HUES64 (cell line): ENCODE measurements around the gene DTWD2.
"Not testable (repeated sequence)": the region's sequence is repeated elsewhere in the genome, so short reads cannot be mapped to it uniquely, and the experiment has no call there.

Source experiments
- H3K27ac ChIP-seq: 2 replicates; pipeline ENCODE4 v1.7.0; 2013; ENCODE audit warnings: low read depth, low read length, inconsistent platforms
- H3K27me3 ChIP-seq: 2 replicates; pipeline ENCODE4 v1.6.1; 2013; ENCODE audit warnings: mild to moderate bottlenecking, low read length; ENCODE audit not compliant: insufficient read depth
- H3K36me3 ChIP-seq: 2 replicates; pipeline ENCODE4 v1.6.1; 2013; ENCODE audit warnings: mild to moderate bottlenecking, low read length; ENCODE audit not compliant: insufficient read depth
- H3K4me1 ChIP-seq: 2 replicates; pipeline ENCODE4 v1.6.1; 2013; ENCODE audit warnings: mild to moderate bottlenecking, low read length, moderate library complexity; ENCODE audit not compliant: insufficient read depth
- H3K4me3 ChIP-seq: 2 replicates; pipeline ENCODE4 v1.5.1; 2013; ENCODE audit warnings: mild to moderate bottlenecking, low read length, moderate library complexity
- H3K9ac ChIP-seq: 2 replicates; pipeline ENCODE4 v1.6.1; 2013; ENCODE audit warnings: mild to moderate bottlenecking, low read depth, low read length
- H3K9me3 ChIP-seq: 2 replicates; pipeline ENCODE4 v1.6.1; 2013; ENCODE audit warnings: low read depth, low read length; ENCODE audit not compliant: insufficient read depth
- WGBS: fragments of 150-250, 120-280 bp; methylation state at CpG from one replicate; pipeline ENCODE4 v1.1.7; 2013; ENCODE audit warnings: missing lambda C conversion rate; 5-methylcytosine and 5-hydroxymethylcytosine counted together

The DTWD2 gene

GRCh38 chr5:118863345-118863744 is 125.0 kb downstream of the DTWD2 start:
- Histone ChIP-seq H3K9me3 (no peaks in the 10 kb centered on the region), H3K36me3 (no peaks in the 10 kb centered on the region), H3K27ac (no peak overlapping the region), H3K9ac (no peak overlapping the region), H3K4me1 (no peaks in the 10 kb centered on the region), H3K4me3 (no peak overlapping the region), H3K27me3 (no peaks in the 10 kb centered on the region)

GRCh38 chr5:118862596-118862995 is 125.8 kb downstream of the DTWD2 start:
- no peak overlapping the region for H3K27ac ChIP-seq
- no peaks in the 10 kb centered on the region for H3K36me3 ChIP-seq
- H3K27me3 ChIP-seq, result no peaks in the 10 kb centered on the region
- no peak overlapping the region for H3K4me3 ChIP-seq
- H3K4me1 ChIP-seq, result no peaks in the 10 kb centered on the region
- no peak overlapping the region for H3K9ac ChIP-seq
- H3K9me3 ChIP-seq, result no peaks in the 10 kb centered on the region

- H3K27ac ChIP-seq, result no peak overlapping the region
- no peak overlapping the region for H3K4me3 ChIP-seq
- no peaks in the 10 kb centered on the region for H3K4me1 ChIP-seq
- no peaks in the 10 kb centered on the region for H3K27me3 ChIP-seq
- no peaks in the 10 kb centered on the region for H3K36me3 ChIP-seq
- H3K9me3 ChIP-seq, result no peaks in the 10 kb centered on the region
- H3K9ac ChIP-seq, result no peak overlapping the region
- 96% methylated on average over 3 of the region's 3 CpGs for WGBS
Measured at GRCh38 chr5:118857700-118858099, 130.6 kb downstream of the DTWD2 start.

GRCh38 chr5:118854819-118855218 is 133.5 kb downstream of the DTWD2 start:
- Histone ChIP-seq H3K36me3 (no peaks in the 10 kb centered on the region), H3K4me1 (no peaks in the 10 kb centered on the region), H3K27ac (no peak overlapping the region), H3K4me3 (no peak overlapping the region), H3K9ac (no peak overlapping the region), H3K9me3 (0 out of 2 replicates have a peak, but pooled peaks cover 3% of the 10 kb centered on the region), H3K27me3 (no peaks in the 10 kb centered on the region)
- WGBS, result 96% methylated on average over 4 of the region's 5 CpGs

- not testable (repeated sequence) for H3K27me3 ChIP-seq, H3K4me3 ChIP-seq, H3K36me3 ChIP-seq, H3K27ac ChIP-seq, H3K4me1 ChIP-seq, H3K9me3 ChIP-seq, H3K9ac ChIP-seq
- WGBS, result 91% methylated on average over 4 of the region's 4 CpGs
Measured at GRCh38 chr5:118851785-118852184, 136.6 kb downstream of the DTWD2 start.

- H3K27ac ChIP-seq, H3K9ac ChIP-seq, H3K27me3 ChIP-seq, H3K36me3 ChIP-seq, H3K4me1 ChIP-seq, H3K9me3 ChIP-seq, H3K4me3 ChIP-seq: not testable (repeated sequence)
- WGBS, result no CpG with 5 or more reads among the region's 1 CpG
Measured at GRCh38 chr5:118849507-118849906, 138.8 kb downstream of the DTWD2 start.

GRCh38 chr5:118844351-118844750 is 144.0 kb downstream of the DTWD2 start:
- H3K4me1 ChIP-seq, result no peaks in the 10 kb centered on the region
- H3K9me3 ChIP-seq, result no peaks in the 10 kb centered on the region
- no peaks in the 10 kb centered on the region for H3K27me3 ChIP-seq
- H3K4me3 ChIP-seq, result no peak overlapping the region
- peaks cover 3% of the 10 kb centered on the region; the same call in 1 of the 2 replicates for H3K36me3 ChIP-seq
- no peak overlapping the region for H3K9ac ChIP-seq
- no peak overlapping the region for H3K27ac ChIP-seq
- 100% methylated on average over 1 of the region's 1 CpG for WGBS

- Histone ChIP-seq H3K4me3 (no peak overlapping the region), H3K9me3 (no peaks in the 10 kb centered on the region), H3K27me3 (no peaks in the 10 kb centered on the region), H3K9ac (no peak overlapping the region), H3K36me3 (no peaks in the 10 kb centered on the region), H3K27ac (no peak overlapping the region), H3K4me1 (no peaks in the 10 kb centered on the region)
- no CpG with 5 or more reads among the region's 1 CpG for WGBS
Measured at GRCh38 chr5:118834710-118835109, 153.6 kb downstream of the DTWD2 start.

- H3K27me3 ChIP-seq, result no peaks in the 10 kb centered on the region
- no peak overlapping the region for H3K27ac ChIP-seq
- no peaks in the 10 kb centered on the region for H3K36me3 ChIP-seq
- no peak overlapping the region for H3K9ac ChIP-seq
- H3K9me3 ChIP-seq, result no peaks in the 10 kb centered on the region
- no peaks in the 10 kb centered on the region for H3K4me1 ChIP-seq
- no peak overlapping the region for H3K4me3 ChIP-seq
Measured at GRCh38 chr5:118832974-118833373, 155.4 kb downstream of the DTWD2 start.

GRCh38 chr5:118825226-118825625 is 163.1 kb downstream of the DTWD2 start:
- Histone ChIP-seq H3K27me3 (no peaks in the 10 kb centered on the region), H3K4me1 (peaks cover 11% of the 10 kb centered on the region), H3K9me3 (no peaks in the 10 kb centered on the region), H3K4me3 (no peak overlapping the region), H3K36me3 (no peaks in the 10 kb centered on the region), H3K27ac (no peak overlapping the region), H3K9ac (no peak overlapping the region)
- WGBS, result 96% methylated on average over 1 of the region's 1 CpG

GRCh38 chr5:118818604-118819003 is 169.7 kb downstream of the DTWD2 start:
- H3K4me3 ChIP-seq, result no peak overlapping the region
- no peak overlapping the region for H3K9ac ChIP-seq
- H3K36me3 ChIP-seq, result no peaks in the 10 kb centered on the region
- no peaks in the 10 kb centered on the region for H3K9me3 ChIP-seq
- 87% methylated on average over 1 of the region's 3 CpGs for WGBS
- H3K4me1 ChIP-seq, result peaks cover 11% of the 10 kb centered on the region
- H3K27ac ChIP-seq, result no peak overlapping the region
- H3K27me3 ChIP-seq, result no peaks in the 10 kb centered on the region

GRCh38 chr5:118808441-118808840 is 179.9 kb downstream of the DTWD2 start:
- Histone ChIP-seq H3K27me3 (no peaks in the 10 kb centered on the region), H3K36me3 (no peaks in the 10 kb centered on the region), H3K9me3 (no peaks in the 10 kb centered on the region), H3K27ac (no peak overlapping the region), H3K4me3 (no peak overlapping the region), H3K9ac (no peak overlapping the region), H3K4me1 (no peaks in the 10 kb centered on the region)
- 98% methylated on average over 2 of the region's 2 CpGs for WGBS
